PC-3 (cell line): ENCODE measurements around the gene AKAP6. TPM values are rescaled to one million over a fixed set of nuclear protein-coding genes. Genes with fewer than 3 reads are reported as not detected.
A peak's percentile ranks its signal among the peaks of the same experiment; 100 is the strongest.

ENCODE experiments used
- ATAC-seq: fragments of 200-7000 bp; cut with Tn5 transposase; 2 replicates; pipeline ENCODE4 v1.9.1; 2020; ENCODE audit warnings: mild to moderate bottlenecking, moderate library complexity
- BruUV-seq: library from RNA; stranded (reverse); fragments of 400-500 nt; replicated peaks from 2 replicates; lab custom pipeline; 2021; lab: Mats Ljungman, UMichigan
- CTCF ChIA-PET: fragments of 300-600 bp; sonication (Branson Sonifier 250); formaldehyde crosslinking; loops from one replicate; lab custom pipeline; 2022; ENCODE audit warnings: antibody characterized with exemption; lab: Charles Lee
- POLR2A ChIA-PET: fragments of 300-600 bp; sonication (Branson Sonifier 250); formaldehyde crosslinking; loops from one replicate; lab custom pipeline; 2022; ENCODE audit warnings: antibody characterized with exemption; ENCODE audit not compliant: unreplicated experiment; lab: Charles Lee
- DNase-seq: peaks from one replicate; pipeline ENCODE4 v3.0.0-alpha.2; 2015
- H2AFZ ChIP-seq: fragments of 300-600 bp; sonication (generic); 2 replicates; pipeline ENCODE4 v1.6.0; 2016; ENCODE audit warnings: antibody characterized with exemption, low read length
- H3F3A ChIP-seq: fragments of 300-600 bp; sonication (generic); one replicate; pipeline ENCODE4 v1.6.0; 2017; ENCODE audit warnings: antibody characterized with exemption, low read length, control low read depth, mild to moderate bottlenecking; ENCODE audit not compliant: unreplicated experiment
- H3K27ac ChIP-seq: fragments of 300-600 bp; sonication (generic); 2 replicates; pipeline ENCODE4 v1.5.1; 2016; ENCODE audit warnings: mild to moderate bottlenecking, low read length
- H3K27me3 ChIP-seq: fragments of 300-600 bp; sonication (generic); 2 replicates; pipeline ENCODE4 v1.6.1; 2016; ENCODE audit warnings: low read length, mixed read lengths
- H3K36me3 ChIP-seq: fragments of 300-600 bp; sonication (generic); 2 replicates; pipeline ENCODE4 v1.6.1; 2016; ENCODE audit warnings: low read depth, mixed run types, low read length, mixed read lengths
- H3K4me1 ChIP-seq: fragments of 300-600 bp; sonication (generic); 2 replicates; pipeline ENCODE4 v1.5.1; 2016; ENCODE audit warnings: low read length; ENCODE audit not compliant: insufficient read depth
- H3K4me2 ChIP-seq: fragments of 300-600 bp; sonication (generic); 2 replicates; pipeline ENCODE4 v1.6.0; 2016; ENCODE audit warnings: low read length
- H3K4me3 ChIP-seq: fragments of 300-600 bp; sonication (generic); 2 replicates; pipeline ENCODE4 v1.5.1; 2016; ENCODE audit warnings: mild to moderate bottlenecking, low read length, mixed read lengths
- H3K79me2 ChIP-seq: fragments of 300-600 bp; sonication (generic); 2 replicates; pipeline ENCODE4 v1.6.1; 2017; ENCODE audit warnings: low read length, mixed read lengths
- H3K9ac ChIP-seq: fragments of 300-600 bp; sonication (generic); 2 replicates; pipeline ENCODE4 v1.6.0; 2016; ENCODE audit warnings: mild to moderate bottlenecking, low read length
- H3K9me2 ChIP-seq: fragments of 300-600 bp; sonication (generic); replicated peaks from 2 replicates; pipeline ENCODE4 v1.6.1; 2016; ENCODE audit warnings: mixed run types, low read length, mixed read lengths
- H3K9me3 ChIP-seq: fragments of 300-600 bp; sonication (generic); 2 replicates; pipeline ENCODE4 v1.6.1; 2016; ENCODE audit warnings: low read length, mixed read lengths
- H4K20me1 ChIP-seq: fragments of 300-600 bp; sonication (generic); 2 replicates; pipeline ENCODE4 v1.6.1; 2016; ENCODE audit warnings: low read length, mixed read lengths
- CTCF ChIP-seq: fragments of 300-600 bp; sonication (generic); conservative IDR thresholded peaks from 2 replicates; pipeline ENCODE4 v1.5.1; 2017; ENCODE audit warnings: antibody characterized with exemption, low read depth, mild to moderate bottlenecking, low read length
- EZH2 ChIP-seq: fragments of 300-600 bp; sonication (generic); IDR thresholded peaks from one replicate; pipeline ENCODE4 v1.6.1; 2017; ENCODE audit warnings: antibody characterized with exemption, mild to moderate bottlenecking, low read length; ENCODE audit not compliant: unreplicated experiment
- EZH2phosphoT487 ChIP-seq: fragments of 300-600 bp; sonication (generic); IDR thresholded peaks from 2 replicates; pipeline ENCODE4 v1.6.1; 2018; ENCODE audit warnings: mild to moderate bottlenecking, antibody characterized with exemption, low read length, borderline replicate concordance
- intact Hi-C: fragments of 100-400 bp; cut with micrococcal nuclease; formaldehyde crosslinking; loops from 2 replicates; pipeline ENCODE4 v1.9.0; 2023
- total RNA-seq: library from RNA; depleted of rRNA; stranded (reverse); fragments of >200 nt; gene quantifications from 2 replicates; pipeline ENCODE4 v1.2.3, GENCODE V29; 2014

Gene AKAP6
- total RNA-seq, 1 experiment from 2014 or later: 1.5 TPM

GRCh38 chr14:32821964-32822653, 493.0 kb downstream of the AKAP6 start:
- ATAC-seq: peak; percentile 72
- H3K36me3 ChIP-seq: no peaks in the 10 kb centered on the region
- H3K9ac ChIP-seq: no peak overlapping the region
- TF ChIP-seq CTCF: no peak
- no peak for TF ChIP-seq EZH2
- no peak for TF ChIP-seq EZH2phosphoT487
- POLR2A ChIA-PET: interaction anchor here (0.5 kb wide), 1 partner anchor 118 kb away, joined by 3 read pairs; no protein-coding TSS in a partner anchor
- peak overlapping the region; percentile 62 for H3K4me2 ChIP-seq
- no peaks in the 10 kb centered on the region for H3K79me2 ChIP-seq
- no peaks in the 10 kb centered on the region for H4K20me1 ChIP-seq
- CTCF ChIA-PET: no interaction called here
- H3K4me1 ChIP-seq: peaks cover 13% of the 10 kb centered on the region
- DNase-seq: peak; percentile 54
- intact Hi-C loops: no loop called here
- H2AFZ ChIP-seq: no peak overlapping the region
- no peaks in the 10 kb centered on the region for H3K9me2 ChIP-seq
- H3K4me3 ChIP-seq: no peak overlapping the region
- no peaks in the 10 kb centered on the region for H3K9me3 ChIP-seq
- no peak overlapping the region for H3K27ac ChIP-seq
- BruUV-seq: no TSS peak
- H3K27me3 ChIP-seq: no peaks in the 10 kb centered on the region
- no peaks in the 10 kb centered on the region for H3F3A ChIP-seq

GRCh38 chr14:32823706-32824105, 494.6 kb downstream of the AKAP6 start:
- Histone ChIP-seq H3K9ac (no peak overlapping the region), H3K79me2 (no peaks in the 10 kb centered on the region), H3F3A (no peaks in the 10 kb centered on the region), H3K4me2 (no peak overlapping the region), H3K27ac (no peak overlapping the region), H2AFZ (no peak overlapping the region), H3K9me3 (no peaks in the 10 kb centered on the region), H4K20me1 (no peaks in the 10 kb centered on the region), H3K4me1 (peaks cover 24% of the 10 kb centered on the region), H3K27me3 (no peaks in the 10 kb centered on the region), H3K36me3 (no peaks in the 10 kb centered on the region), H3K9me2 (no peaks in the 10 kb centered on the region), H3K4me3 (no peak overlapping the region)
- intact Hi-C loops: no loop called here
- ATAC-seq (no peak), DNase-seq (no peak)
- no peak for TF ChIP-seq CTCF
- no peak for TF ChIP-seq EZH2
- TF ChIP-seq EZH2phosphoT487: no peak
- ChIA-PET CTCF (no interaction called here), POLR2A (interaction anchor here (0.6 kb wide), 1 partner anchor 93 kb away, joined by 4 read pairs; no protein-coding TSS in a partner anchor)
- BruUV-seq: no TSS peak

- Histone ChIP-seq H3K79me2 (no peaks in the 10 kb centered on the region), H3F3A (no peaks in the 10 kb centered on the region), H3K9me3 (no peaks in the 10 kb centered on the region), H3K27ac (no peak overlapping the region), H3K4me2 (no peak overlapping the region), H3K27me3 (no peaks in the 10 kb centered on the region), H4K20me1 (no peaks in the 10 kb centered on the region), H3K9ac (no peak overlapping the region), H2AFZ (no peak overlapping the region), H3K4me3 (no peak overlapping the region), H3K4me1 (peaks cover 29% of the 10 kb centered on the region), H3K36me3 (no peaks in the 10 kb centered on the region), H3K9me2 (no peaks in the 10 kb centered on the region)
- no peak for TF ChIP-seq EZH2phosphoT487
- TF ChIP-seq EZH2: no peak
- CTCF ChIA-PET: no interaction called here
- POLR2A ChIA-PET: interaction anchor here (0.6 kb wide), 1 partner anchor 93 kb away, joined by 4 read pairs; no protein-coding TSS in a partner anchor
- no peak for ATAC-seq
- BruUV-seq: no TSS peak
- DNase-seq: no peak
- intact Hi-C loops: no loop called here
Measured at GRCh38 chr14:32824195-32824594, 495.1 kb downstream of the AKAP6 start.
